ENCODE measurements around the gene GIPC1.

The GIPC1 gene

DNA sequence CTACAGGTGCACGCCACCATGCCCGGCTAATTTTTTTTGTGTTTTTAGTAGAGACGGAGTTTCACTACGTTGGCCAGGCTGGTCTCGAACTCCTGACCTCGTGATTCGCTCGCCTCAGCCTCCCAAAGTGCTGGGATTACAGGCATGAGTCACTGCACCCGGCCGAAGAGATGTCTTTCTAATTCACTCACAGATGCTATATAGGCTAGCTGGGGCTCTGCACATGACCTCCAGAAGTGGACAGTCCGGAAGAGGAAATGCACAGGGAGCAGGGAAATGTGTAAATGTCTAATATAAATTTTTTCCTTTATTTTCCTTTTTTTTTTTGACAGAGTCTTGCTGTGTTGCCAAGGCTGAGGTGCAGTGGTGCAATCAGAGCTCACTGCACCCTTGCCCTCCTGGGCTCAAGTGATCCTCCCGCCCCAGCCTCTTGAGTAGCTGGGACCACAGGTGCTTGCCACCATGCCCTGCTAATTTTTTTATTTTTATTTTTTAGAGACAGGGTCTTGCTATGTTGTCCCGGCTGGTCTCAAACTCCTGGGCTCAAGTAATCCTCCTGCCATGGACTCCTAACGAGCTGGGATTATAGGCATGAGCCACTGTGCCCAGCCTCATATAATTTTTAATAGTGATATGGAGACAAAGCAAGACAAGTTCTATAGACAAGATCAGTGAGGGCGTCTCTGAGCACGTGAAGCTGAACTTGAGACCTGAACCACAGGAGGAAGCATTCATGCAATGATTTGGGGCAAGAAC is 8.4 kb downstream of the GIPC1 start:
- no peak for DNase-seq

DNA sequence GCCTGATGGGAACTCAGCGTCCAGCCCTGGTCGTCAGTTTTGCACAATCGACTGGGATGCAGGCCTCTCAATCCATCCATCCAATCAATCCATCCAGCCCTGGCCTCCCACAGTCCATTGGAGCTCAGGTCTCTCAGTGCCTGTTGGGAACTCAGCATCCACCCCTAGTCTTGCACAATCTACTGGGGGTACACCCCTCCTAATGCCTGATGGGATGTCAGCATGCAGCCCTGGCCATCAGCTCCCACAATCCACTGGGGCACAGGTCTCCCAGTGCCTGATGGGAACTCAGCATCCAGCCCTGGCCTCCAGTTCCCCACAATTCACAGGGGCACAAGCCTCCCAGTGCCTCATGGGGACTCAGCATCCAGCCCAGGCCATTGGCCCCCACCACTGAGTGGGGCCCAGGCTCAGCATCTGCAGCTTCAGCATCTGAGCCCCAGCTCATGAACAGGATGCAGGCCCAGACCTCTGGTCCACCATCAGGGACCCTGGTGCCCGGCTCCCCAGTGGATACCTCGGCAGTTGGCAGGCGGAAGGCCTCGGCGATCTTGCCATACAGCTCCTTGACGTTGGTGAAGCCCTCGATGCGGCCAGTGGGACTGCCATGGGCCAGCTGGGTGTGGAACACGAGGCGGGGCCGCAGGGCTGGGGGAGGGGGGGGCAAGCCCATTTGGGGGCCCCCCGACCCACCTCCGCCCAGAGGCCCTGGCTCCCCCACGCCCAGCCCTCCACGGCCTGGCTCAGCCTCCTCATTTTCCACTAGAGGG is 13.6 kb downstream of the GIPC1 start:
- DNase-seq = no peak

DNA sequence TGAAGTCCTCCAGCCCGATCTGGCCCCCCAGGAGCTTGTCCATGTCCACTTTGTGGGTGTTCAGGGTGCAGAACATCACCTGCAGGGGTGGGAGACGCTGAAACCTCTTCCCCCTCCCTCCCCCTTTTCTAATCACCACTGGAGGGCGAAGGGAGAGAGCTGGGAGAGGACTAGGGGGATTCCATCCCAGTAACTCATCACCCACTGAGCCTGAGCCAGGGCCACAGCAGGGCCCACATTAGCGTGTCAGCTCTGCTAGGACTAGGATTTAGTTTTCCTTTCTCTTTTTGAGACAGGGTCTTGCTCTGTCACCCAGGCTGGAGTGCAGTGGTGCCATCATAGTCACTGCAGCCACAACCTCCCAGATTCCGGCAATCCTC is 15.2 kb downstream of the GIPC1 start:
- DNase-seq = no peak

DNA sequence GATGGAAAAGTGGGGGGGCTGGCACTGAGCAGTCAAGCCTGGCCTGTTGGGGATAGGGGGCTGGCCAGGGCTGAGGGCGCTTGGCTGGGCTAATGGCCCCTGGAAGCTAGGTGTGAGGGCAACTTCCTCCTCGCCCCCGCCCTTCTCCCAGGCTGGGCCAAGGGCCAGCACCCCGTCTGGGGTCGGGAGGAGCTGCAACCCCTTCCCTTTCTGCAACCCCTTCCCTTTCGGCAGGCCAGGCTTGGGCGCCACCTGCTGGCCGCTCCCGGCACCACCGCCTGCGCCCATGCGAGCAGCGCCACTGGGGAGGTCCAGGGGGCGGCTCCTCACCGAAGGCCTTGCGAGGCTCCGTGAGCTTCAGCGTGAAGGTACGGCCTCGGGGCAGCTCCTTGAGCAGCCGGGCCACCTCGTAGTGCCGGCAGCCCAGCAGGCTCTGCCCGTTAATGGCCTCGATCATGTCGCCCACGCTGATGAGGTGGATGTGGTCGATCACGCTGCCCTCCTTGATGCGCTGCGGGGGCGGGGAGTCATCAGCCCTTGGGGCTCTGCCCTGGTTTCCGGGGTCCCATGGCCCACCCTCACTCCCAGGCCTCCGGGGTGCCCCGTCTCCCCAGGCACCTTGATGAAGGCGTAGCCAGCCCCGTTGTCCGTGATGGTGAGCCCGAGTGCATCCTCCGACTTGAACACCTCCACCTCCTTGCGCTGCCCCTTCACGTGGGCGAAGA is 15.8 kb downstream of the GIPC1 start:
- DNase-seq = no peak

DNA sequence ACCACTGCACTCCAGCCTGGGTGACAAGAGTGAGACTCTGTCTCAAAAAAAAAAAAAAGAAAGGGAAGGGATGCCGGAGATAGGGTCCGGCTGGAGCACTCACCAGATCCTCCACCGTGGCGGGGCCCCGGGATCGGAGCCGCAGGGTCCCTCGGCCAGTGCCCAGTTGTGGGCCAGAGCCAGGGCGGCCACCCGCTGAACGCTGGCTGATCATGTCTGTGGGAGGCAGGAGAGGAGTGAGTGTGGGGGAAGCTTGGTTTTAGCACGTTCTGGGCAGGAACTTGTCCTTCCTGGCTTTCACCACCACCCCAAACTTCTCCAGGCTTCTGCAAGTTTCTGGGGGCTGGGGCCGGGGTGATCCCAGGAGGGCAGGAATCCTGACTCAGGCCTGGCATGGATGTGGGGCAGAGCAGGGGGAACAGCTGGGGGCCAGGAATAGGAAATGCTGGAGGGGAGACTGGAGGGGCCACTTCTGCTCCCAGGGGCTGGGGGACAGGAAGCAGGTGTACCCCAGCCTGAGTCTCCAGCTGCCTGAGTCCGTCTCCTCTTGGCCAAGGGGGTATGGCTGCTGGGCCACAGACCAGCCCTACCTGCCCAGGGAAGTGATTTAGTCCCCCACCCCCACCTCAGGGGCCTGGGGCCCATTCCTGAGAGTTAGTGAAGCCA is 16.5 kb downstream of the GIPC1 start:
- no peak for DNase-seq

DNA sequence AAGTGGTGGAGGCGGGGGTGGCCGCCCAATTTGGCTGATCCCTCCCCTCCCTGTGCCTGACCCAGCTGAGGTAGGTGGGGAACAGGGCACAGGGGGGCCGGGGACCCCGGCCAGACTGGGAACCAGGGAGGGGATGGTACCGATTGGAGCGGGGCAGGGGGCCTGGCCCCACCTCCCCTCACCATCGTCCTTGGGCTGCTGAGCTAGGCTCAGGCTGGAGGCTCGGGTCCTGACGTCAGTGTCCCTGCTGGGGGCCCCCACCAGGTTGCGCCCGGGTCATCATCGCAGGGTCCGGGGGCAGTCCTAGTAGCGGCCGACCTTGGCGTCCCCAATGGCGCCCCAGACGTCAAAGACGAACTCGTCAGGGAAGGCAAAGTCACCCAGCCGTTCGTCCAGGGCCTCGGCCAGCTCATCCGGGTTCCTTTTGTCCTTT is 17.8 kb downstream of the GIPC1 start:
- no peak for DNase-seq

DNA sequence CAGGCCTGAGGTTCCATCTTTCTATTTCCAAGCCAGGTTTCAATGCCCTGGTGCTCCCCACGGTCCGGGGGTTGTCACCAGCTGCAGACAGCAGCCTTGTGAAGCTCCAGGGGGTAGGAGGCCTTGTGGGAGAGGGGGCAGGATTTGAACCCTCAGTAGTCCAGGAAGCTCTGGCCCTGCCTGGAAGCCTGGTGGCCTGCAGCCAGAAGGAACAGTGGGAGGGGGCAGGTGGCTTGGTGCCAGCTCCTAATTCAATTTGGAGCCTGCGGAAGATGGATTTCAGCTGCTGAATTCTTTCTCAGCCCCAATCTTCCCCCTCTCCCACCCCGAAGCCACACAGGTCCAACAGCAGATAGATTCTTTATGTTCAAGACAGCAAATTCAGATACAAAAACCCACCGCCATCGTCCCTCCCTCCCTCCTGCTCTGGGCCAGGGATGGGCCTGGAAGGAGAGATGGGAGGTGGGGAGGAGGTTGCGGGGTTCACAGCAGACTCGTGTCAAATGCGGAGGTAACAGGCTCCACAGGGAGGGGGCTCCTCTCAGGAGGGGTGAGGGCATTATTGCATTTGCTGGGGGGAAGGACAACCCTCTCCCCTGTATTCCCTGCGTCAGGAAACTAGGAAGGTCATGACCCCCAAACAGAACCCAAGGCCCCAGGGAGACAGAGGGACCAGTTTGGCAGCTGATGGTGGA is 18.4 kb downstream of the GIPC1 start:
- no peak for DNase-seq

DNA sequence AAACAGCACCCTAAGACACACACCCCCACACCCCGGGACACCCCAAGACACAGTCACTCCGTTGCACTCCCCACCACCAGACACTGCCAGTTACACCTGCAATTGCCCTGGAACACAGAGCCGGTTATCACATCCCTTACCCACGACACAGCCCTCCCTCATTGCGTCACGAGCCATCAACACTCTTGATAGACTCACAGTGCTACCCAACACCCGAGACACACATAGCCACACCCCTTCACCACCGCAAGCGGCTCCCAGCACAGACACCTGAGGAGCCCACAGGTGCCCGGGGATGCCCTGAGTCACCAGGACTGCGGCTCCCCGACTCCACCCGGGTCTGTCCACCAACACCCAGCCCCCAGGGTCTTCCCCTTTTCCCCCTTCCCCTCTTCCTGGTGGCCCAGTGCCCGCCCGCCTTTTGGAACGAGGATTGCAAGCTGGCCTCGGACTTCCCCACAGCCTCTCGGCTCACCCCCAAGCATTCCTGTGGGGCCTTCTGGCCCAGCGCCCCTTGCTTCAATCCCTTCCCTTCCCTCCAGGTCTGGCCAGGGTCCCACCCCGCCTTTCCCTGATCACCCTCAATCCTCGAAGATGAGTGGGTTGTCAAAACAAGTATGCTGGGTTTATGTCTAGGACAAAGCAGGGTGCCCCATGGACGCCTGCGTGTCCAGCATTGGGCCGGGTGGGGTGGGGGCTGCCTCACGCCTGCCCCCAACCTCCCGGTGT is 19.1 kb downstream of the GIPC1 start:
- no peak for DNase-seq

DNA sequence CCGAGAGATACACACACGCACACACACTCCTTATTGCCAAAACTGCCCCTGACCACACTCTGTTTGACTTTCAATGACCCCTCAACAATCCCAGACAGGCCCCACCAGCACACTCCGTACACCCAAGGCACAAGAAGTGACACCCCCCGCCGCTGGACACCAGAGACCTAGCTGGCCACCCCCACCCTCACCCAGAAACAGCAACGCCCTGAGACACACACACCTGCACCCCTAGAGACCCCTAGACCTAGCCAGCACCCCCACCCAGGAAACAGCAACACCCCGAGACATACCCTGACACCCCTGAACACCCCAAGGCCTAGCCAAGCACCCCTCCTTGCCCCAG is 19.6 kb downstream of the GIPC1 start:
- no peak for DNase-seq

DNA sequence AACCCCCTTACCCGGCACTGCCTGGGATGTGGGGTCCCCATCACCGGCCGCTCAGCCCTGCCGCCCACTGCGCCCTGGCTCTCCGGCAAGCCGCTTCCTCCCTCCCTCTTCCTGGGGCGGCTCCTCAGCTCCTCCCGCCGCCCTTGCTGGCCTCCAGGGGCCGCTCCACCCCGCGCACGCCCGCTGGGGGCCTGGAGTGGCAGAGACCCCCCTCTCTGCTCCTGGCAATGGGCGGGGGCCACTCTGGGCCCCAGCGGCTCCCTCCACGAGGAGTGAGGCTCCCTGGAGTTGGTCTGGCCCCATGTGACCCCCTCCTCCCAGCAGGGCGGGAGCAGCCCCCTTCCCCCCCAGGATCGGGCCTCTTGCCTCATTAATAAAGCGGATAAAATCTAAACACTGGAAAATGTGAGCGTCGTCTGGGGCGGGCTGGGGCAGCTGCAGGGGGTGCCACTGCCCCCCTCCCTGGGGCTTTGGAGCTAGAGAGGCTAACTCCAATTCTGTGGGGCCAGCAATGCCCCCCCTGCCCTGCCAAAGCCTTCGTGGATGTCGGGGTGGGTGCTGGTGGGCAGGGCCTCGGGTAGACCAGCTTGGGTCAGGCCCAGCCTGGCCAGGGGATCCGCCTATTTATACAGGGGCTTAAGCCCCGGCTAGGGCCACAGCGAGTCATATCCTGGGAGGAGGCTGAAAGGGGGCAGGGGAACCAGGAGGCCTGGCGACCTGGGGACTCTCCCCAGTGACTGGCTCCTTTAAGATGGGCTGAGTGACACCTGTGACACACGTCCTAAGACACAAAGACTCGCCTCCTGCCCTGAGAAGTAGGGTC is 20.5 kb downstream of the GIPC1 start, which contains the start of gene PTGER1:
Gene PTGER1, minus strand, starts transcription at position 104 of the 823 bp plus-strand sequence. CDS start 1,034 bp downstream, outside the sequence.
- no peak for DNase-seq

DNA sequence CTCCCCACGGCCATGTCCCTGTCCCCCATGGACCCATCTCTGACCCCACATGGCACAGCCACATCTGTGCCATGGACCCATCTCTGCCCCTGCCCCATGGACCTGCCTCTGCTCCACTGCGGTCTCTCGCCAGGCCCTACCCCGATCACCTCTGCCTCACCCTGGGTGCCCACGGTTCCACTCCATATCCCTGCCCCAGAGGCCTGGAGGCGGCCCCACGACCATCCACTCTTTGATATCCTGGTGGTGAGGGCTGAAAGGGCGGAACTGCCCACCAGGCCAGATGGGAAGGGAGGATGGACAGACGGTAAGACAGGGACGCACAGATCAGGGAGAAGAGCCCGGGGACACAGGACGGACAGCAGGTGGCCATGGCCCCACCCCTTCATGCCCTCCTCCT is 21.1 kb downstream of the GIPC1 start:
- DNase-seq = no peak

DNA sequence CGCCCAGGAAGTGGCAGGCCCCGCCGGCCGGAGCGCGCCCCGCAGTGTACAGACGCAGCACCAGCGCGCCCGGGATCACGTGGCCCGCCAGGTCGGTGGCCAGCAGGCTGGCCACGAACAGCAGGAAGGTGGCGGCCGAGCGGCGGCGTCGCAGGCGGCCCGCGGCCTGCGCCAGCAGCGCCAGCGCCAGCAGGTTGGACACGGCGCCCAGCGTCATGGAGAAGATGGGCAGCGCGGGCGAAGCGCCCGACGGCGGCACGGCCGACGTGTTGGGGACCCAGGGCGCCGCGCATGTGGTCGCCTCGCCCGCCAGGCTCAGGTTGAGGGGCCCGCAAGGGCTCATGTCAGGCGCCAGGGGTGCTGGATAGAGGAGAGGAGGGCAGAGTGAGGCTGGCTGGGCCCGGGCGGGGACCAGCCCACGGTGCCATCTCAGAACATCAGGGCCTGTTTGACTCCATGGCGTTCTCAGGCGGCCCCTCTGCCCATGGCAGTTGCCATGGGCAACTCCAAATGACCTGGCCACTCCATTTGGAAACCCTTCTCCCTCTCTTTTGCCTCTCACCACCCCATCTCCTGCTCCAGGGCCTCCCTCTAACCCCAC is 21.8 kb downstream of the GIPC1 start:
- DNase-seq = no peak

DNA sequence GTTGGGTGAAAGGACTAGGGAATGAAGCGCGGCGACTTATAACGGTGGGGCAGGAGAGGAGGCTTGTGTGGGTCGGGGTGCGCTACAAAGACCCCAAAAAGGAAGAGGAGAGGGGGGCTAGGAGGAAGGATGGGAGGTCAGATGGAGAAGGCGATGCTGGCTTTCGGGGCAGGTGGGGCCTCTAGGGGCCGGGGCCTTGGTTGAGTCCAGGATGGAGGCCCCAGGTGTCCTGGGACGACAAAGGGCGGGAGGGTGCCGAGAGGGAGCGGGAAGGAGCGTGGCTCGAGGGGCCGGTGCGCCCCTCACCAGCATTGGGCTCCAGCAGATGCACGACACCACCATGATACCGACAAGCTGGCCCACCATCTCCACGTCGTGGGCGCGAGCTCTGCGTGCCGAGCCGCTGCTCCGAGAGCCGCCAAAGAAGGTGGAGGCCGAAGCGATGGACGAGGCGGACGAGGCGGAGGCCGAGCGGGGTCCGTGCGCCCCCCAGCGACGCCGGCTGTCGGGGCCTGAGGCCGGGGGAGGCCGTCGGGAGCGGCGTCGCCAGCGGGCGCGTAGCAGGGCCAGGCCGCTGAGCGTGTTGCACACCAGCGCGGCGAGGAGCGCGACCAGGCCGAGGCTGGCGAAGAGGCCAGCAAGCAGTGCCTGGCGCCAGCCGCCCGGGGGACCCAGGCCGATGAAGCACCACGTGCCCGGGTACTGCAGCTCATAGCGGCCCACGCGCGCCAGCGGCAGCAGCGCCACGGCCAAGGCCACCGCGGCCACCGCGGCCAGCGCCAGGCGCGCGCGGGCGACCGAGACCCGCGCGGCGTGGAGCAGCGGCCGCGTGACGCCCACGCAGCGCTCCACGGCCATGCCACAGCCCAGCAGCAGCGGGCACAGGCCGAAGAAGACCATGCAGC is 22.6 kb downstream of the GIPC1 start:
- no peak for DNase-seq

DNA sequence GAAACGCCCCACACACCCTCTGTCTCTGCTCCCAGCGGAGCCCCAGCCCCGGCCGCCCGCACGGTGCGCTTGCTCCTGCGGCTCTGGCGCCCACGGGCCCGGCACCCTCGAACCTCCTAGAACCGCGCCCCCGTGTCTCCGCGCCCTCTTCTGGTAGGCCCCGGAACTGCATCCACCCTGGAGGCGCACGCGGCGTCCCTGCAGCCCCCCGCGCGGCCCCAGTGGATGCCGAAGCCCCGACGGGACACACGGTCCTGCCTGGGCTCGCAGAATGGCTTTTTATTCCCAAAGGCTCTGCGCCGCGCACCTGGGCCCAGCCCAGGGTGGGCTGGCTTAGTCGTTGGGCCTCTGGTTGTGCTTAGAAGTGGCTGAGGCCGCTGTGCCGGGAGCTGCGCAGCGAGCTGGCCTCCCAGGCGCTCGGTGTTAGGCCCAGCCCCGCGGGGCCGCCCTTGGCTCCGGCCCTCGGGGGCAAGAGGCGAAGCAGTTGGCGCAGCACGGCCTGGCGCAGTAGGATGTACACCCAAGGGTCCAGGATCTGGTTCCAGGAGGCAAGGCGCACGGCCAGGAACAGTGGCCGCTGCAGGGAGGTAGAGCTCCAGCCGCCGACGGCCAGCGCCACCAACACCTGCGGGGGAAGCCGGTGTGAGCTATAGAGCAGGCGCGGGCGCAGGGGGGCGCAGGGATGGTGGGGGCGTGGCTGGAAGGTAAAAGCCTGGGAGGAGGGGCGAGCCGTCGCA is 23.6 kb downstream of the GIPC1 start:
- no peak for DNase-seq

DNA sequence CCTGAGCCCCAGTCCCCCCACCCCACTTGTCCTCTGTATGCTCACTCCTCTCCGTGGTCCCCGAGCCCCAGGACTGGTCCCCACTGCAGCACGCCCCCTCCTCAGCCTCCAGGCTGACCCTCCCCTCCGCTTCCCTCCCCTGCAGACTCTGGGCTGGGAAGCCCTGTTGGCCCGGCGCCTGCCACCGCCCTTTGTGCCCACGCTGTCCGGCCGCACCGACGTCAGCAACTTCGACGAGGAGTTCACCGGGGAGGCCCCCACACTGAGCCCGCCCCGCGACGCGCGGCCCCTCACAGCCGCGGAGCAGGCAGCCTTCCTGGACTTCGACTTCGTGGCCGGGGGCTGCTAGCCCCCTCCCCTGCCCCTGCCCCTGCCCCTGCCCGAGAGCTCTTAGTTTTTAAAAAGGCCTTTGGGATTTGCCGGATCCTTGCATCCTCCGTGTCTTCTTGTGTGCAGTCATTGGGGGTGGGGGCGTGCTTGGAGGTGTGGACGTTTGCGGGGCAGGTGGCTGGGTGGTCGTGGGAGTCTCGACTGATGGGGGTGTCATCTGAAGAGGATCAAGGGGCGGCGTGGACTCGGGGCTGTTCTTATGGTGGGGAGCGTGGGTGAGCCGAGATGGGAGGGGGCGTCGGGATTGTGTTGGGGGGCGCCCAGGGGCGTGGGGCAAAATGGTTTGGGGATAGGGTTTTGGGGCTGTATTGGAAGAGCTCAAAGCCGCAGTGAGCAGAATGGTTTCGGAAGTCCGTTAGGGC is 24.3 kb downstream of the GIPC1 start:
- DNase-seq = no peak

DNA sequence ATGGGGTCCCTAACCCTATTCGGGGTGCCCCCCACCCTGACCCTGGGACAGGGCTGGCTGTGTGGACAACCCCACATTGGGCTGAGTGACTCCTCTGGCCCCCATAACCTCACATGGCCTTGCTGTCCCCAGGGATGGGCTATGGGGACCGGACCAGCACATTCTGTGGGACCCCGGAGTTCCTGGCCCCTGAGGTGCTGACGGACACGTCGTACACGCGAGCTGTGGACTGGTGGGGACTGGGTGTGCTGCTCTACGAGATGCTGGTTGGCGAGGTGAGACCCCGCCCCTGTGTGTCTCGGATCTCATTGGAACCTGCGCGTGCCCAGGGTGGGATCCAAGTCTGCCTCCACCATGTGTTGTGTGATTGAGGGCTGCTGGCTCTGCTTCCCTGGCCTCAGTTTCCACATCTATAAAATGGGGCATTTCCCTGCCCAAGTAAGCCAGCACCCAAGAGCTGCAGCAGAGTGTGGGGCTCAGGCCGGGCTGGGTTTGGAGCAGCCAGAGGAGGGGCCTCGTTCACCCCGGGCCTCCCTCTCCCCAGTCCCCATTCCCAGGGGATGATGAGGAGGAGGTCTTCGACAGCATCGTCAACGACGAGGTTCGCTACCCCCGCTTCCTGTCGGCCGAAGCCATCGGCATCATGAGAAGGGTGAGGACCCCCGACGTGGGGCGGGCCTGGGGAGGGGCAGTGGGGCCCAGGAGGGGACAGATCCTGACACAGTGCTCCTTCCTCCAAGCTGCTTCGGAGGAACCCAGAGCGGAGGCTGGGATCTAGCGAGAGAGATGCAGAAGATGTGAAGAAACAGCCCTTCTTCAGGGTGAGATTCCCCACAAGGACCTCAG is 25.7 kb downstream of the GIPC1 start:
- DNase-seq = no peak

DNA sequence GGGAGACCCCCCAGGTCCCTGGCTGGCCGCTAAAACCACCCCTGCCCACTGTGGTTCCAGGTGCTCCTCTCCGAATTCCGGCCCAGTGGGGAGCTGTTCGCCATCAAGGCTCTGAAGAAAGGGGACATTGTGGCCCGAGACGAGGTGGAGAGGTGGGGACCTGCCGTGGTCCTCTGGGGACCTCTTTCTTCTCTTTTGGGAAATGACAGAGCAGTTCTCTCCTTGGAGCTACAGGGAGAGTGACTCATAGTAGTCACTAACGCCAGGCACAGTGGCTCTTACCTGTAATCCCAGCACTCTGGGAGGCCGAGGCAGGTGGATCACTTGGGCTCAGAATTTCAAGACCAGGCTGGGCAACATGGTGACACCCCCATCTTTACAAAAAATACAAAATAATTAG is 28.1 kb downstream of the GIPC1 start:
- DNase-seq = no peak

All from NCI-H2081 treated with DMSO at 0.1 percent for 48 hours (cell line).